KG1 (cell line): Measurements from ENCODE around the gene COL4A3.
A peak's percentile ranks its signal among the peaks of the same experiment; 100 is the strongest.
"Not testable (repeated sequence)": the region's sequence is repeated elsewhere in the genome, so short reads cannot be mapped to it uniquely, and the experiment has no call there.

Source experiments
- DNase-seq: peaks from one replicate; lab custom pipeline; 2025; lab: John Stamatoyannopoulos, UW

COL4A3 gene

DNA sequence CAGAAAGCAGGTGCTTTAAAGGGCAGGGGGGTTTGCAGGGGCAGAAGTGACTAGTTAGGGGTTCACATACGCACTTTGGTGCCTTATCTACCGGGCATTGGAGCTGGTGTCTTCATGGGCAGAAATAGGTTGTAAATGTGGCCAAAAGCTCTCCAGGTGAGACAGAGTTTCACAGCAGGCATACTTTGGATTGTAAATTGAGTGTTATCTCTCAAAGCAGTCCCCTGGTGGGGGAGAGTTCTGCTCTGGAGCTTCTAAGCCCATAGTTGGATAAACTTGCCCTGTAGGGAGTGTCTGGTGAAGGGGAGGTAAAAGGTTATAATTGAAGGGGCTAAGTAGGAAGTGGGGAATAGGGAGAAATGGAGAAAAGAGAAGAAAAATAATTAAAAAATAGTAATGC lies 43.1 kb downstream of the COL4A3 start:
- DNase-seq = no peak

DNA sequence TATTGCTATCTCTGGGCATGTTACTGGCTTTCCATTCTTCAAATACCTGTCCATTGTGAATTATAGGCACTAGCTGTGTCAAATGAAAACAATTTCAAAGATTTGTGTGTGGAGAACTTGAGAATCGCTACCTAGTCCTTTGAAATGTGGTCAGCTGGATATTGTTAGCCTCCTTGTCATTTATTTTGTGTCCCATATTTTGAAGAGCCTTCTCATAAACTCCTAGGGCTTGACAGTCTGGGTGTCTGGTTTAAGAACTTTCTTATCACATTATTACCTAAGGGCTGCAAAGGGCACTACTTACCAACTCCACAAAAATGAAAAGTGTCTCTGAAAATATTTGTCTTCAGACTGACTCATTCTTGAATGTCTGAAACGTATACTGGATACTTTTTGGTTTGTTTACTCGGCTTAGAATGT lies 50.2 kb downstream of the COL4A3 start:
- DNase-seq = no peak

DNA sequence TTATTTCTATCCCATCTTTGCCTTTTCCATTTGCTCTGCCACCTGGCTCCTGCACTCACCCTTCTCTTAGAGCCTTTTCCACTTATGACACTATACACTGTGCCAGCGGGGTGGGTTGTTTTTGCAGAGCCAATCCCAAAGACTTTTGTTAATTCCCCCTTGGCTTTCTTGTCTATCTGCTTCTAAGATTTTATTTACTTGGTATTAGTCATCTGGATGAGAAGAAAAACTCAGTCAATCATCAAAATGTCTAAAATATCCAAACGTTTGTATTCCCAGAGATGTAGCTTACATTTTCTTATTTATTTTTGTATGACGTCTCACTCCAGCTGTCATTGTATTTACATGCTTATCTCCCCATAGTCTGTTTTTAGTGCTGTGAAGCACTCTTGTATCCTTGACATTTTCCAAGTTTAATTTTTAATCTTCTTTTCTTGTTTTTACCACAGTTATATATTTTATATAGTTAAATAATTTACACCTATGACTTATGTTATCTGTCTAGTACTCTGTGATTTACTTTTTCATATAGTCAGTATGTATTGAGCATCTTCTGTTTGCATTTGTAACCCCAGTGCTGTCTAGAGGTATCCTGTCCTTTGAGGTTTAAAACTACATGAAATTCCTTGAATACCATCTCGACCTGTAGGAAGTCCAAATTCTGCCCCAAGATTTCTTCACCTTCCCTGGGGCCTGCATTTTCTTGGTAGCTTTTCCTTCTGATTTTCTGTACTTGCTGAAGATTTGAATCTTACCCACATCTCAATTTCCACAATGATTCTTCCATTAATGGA lies 55.1 kb downstream of the COL4A3 start:
- no peak for DNase-seq

DNA sequence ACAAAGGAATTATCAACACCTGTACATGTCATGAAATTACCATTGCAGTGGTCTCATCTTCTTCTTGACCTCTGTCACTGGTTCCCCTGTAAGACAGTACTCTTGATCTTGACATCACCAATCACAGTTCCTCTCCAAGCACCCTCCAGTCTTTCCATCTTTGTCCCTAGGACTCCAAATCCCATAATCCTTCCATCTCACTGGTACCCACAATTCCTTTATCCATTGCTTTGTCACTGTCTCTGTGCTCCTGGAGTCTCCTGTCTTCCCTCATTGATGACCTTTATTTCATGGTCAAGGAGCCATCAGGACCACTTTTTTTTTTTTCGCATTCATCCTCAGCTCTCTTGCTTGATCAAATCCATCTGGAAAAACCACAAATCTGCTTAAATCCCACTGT lies 56.7 kb downstream of the COL4A3 start:
- no peak for DNase-seq

DNA sequence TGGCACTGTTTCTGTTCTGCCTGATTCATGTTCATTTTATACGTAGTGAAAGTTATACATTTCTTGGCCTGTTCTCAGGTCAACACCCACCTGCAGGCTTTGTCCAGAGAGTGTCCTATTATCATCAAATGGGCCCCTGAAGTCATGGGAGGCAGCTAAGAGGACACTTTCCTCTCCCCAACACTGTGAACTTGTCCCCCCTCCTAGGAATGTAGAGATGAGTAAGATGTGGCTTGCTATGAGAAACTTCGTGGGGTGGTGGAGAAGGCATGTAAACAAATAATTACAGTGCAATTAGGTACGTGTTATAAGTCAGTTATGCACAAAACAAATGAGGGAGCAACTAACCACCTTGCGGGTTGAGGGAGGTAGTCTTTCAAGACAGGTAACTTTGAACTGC lies 57.9 kb downstream of the COL4A3 start:
- no peak for DNase-seq

DNA sequence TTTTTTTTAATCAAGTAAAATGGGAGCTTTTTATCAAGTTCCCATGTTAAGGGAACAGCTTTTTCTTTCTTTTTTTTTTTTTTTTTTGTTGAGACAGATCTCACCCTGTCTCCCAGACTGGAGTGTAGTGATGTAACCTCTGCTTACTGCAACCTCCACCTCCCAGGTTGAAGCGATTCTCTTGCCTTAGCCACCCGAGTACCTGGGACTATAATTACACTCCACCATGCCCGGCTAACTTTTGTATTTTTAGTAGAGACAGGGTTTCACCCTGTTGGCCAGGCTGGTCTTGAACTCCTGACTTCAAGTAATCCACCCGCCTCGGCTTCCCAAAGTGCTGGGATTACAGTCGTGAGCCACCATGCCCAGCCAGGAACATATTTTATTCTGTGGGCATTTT lies 61.2 kb downstream of the COL4A3 start:
- DNase-seq = not testable (repeated sequence)

DNA sequence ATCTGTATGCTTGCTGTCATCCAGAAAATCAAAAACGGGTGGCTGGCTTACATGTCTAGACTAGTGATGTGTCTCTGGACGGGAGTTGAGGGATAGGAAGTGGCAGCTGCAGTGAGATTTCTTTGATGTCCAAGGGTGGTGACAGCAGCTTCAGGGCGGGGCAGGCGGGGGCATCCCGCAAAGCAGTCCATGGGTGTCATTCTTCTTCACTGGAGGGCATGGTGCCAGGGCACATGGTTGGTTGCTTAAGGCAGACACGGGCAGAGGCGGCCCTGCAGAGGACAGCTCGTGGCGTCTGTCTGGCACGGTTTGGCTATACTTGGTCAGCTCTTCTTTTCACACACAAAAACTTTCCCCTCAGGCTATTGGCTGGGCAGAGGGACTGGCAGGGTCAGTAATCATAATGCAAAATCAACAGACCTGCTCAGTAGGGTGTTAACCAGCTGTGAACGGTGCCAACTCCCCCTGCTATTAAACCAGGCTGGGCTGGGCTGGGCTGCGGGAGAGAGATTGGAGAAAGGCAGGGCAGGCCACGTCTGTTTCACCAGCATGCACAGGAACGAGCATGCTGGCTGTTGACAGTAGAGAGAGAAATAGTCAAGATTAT lies 63.7 kb downstream of the COL4A3 start:
- no peak for DNase-seq

DNA sequence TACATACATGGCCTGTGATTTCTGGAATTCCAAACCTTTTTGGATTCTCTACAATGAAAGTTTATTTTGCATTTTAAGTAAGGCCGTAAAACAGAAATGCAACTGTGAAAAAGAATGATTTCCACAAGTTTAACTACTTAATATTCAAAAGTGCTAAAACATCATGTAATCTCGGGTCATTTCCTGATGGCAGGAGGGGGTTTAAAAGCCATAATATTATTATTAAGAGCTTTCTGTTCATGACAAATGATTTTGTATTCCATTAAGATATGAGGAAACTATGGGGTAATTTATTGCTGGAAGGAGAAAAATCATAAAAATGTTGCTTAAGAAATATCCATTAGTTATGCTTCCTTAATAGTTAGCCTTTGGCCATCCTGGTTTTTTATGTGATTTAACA lies 65.7 kb downstream of the COL4A3 start:
- no peak for DNase-seq

DNA sequence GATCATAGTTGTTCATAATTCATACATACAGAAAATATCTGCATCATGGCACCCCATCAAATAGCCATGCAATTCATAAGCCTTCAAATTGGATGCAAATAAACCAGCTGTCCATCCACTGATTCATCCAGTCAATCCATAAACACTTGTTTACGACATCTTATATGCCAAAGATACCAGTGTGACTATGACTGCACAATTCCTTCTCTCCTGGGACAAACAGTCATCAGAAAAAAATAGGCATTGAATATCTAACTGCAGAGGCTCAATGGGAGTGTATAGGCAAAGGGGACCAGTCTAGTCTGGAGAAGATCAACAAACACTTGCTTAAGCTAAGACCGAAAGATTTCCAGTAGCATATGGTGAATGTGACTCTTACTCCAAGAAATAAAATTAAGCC lies 70.0 kb downstream of the COL4A3 start:
- DNase-seq = no peak

DNA sequence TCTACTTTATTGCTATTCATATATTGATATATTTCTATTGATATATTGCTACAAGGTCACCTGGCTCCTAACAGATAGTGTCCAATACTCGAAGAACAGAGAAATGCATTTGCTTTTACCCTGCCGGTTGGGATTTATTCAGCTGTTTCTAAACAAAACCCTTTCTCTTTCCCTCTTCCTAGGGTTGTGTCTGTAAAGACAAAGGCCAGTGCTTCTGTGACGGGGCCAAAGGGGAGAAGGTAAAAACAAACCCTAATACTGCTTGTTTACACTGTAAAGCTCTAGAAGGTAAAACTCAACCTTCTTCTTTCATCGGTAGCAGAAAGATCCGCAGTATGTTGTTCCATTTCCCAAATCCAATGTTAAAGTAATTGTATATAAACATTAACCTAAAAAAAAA lies 73.4 kb downstream of the COL4A3 start:
- no peak for DNase-seq

DNA sequence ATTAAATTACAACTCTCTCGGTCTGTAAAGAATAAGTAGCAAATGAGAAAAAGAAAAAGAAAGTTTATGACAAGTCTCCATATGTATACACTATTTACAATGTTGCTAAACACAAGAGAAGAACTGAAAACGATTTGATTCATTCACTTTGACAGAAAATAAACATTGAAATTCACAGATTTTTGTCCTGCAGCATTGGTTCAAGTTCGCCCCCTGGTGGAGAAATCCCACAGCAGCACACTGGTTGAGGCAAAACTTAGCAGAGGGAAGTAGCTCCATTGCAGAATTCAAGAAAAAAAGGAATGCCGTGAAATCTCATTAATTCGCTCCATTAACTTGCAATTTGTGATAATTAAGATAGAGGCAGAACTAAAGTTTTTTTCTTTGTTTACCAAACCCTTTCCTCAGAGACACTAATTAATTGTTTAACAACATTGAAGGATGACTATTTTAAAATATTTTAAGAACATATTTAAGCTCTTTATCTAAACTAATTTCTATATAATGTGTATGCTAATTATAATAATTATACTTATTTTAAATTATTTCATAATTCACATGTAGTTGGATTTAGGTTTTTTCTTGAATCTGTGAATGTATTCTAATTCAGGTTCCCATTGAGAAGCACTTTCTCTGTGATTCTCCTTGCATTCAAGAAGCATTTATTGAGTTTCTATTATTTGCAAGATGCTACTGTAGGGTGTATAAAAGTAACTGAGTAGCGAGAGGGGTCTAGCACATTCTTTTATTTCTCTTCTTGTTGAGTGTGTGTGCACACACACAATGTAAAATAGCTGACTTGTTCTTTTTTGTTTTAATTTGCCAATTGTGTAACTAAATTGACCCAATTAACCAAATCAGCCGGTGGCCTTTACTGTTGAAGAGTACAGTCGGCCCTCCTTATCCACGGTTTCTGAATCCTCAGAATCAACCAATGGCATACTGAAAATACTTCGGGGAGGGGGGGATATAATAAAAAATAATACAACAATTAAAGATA lies 74.1 kb downstream of the COL4A3 start:
- DNase-seq = peak; percentile 28

DNA sequence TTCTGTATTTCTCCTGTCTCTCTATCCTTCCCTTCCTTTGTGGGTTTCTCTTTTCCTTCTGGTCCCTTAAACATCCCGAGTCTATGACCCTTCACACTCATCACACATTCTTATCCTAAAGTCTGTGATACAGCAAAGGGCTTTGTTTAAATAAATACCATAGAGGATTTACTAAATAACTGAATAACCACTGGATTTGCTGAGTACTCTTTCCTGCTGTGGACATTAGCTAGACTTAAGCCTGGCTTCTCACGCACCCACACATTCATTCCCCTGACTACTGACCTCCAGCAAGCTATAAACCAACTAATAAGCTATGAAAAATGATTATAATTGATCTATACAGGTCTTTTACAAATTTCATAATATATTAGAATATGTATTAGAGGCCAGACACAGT lies 76.6 kb downstream of the COL4A3 start:
- DNase-seq = no peak

DNA sequence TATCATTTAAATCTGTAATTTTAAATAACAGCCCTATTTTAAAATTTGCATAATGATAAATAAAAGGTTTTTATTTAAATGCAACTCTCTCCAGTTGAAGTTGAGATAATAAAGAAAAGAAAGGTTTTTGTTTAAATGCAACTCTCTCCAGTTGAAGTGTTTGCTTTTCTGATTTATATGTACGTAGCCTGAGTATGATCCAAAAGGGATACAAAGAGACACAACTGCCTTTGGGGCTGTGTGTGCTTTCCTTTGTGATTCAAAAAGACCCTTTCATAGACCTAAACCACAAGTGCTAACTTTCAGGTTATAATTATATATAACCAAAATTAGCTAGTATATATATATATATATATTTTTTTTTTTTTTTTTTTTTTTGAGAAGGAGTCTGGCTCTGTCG lies 84.5 kb downstream of the COL4A3 start:
- no peak for DNase-seq

DNA sequence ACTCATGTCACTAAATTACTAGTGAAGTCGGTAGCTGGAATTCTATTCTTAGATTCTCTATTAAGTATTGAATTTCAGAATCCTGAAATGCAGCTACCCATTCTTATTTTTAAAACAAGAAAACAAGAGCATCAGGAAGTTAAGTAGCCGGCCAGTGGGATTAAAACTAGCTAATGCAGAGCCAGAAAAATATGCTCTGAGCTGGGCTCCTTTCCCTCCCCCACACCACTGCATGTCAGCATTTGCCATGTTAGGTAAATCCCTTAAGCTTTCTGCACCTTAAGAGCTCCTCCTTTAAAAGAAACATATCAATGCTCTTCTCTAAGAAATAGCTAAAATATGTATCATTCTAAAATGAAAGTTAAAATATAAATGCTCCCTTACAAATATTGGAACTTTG lies 88.4 kb downstream of the COL4A3 start:
- no peak for DNase-seq

DNA sequence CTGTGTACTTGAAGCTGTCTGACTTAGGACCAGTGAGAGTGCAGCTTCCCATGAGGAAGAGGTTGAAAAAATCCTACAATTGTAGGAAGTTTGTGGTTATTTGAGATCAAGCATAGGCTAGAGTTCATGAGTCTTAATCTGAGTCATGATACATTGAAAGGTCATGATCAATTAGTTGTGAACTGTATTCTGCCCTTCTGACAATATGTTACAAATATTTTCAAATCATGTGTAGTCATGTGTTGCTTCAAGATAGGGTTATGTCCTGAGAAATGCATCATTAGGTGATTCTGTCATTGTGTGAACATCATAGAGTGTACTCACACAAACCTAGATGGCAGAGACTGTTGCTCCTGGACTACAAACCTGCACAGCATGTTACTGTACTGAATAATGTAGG lies 92.2 kb downstream of the COL4A3 start:
- no peak for DNase-seq

DNA sequence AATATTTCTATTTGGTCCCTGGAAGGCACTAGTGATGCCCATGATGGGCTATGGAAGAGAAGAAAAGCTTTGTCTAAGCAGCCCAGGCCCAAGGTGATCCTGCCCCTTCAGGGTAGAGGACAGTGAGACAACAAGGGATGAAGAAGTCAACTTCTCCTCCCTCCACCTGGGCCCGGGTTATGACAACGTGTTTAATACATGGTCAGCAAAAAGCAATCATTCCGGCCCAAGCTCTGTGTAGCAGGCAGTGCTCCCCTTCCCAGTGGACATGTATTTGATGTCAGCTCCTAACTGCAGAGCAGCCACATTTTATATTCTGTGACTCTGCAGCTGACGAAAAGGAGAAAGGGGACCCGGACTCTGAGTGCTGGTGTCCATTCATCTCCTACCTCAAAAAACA lies 93.4 kb downstream of the COL4A3 start:
- DNase-seq = no peak

DNA sequence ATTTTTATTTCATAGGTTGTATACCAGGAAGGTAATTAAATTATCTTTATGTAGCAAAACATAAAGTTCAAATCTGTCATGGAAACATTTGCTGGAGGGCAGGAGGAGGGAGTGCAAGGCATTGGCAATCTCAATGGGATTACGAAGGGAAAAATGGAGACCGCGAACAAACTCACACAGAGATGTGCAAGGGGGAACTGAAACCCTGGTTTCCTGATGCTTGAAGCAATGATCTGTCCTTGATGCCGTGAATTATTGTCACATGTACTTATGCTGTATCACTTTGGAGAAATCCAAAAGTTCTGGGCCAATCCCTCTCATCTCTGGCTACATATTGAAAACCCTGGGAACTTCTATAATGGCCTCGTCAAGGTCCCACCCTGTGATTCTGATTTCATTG lies 95.6 kb downstream of the COL4A3 start:
- DNase-seq = no peak

DNA sequence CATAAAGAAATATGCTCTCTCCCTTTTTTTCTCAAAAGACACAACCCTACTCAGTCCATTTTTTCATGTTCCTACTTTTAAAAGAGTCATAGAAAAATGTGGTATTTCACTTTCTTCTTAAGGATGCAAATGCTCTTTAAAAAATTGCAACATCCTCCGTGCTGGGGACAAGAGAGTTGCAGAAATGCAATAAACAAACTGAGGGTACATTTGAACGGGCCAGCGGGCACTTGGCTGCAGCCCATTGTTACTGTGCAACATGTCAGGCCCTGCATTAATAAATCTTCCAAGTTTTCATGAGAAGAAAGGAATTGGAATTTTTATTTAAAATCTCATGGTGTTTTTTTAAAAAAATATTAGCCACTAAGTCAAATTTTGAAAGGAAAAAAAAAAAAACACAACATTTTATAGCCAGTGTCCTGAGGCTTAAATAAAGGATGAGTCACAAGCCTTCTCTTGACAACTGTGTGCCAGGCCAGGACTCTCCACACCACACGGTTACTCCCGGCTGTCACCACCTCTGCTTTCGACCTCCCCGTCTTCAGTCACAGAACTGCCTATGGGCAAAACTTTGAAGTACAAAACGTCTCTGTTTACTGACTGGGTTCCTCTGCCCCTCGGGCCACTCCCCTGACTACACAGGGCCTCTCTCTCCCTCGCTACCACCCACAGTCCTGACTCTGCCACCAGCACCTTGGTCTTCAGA lies 103.1 kb downstream of the COL4A3 start:
- no peak for DNase-seq

DNA sequence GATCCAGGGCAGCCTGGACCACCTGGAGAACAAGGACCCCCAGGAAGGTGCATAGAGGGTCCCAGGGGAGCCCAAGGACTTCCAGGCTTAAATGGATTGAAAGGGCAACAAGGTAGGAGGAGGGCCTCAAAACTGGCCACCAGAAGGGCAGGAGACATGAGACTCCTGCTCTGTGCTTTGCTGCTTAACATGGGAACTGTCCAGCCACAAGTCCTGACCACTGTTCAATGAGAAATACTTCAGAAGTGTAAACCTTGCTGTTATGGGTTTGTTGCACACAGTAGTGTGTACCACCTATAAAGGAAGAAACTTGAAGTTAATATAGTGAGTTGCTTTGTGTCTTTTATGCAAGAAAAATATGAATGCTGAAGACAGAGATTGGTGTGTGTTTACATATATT lies 116.5 kb downstream of the COL4A3 start:
- DNase-seq = no peak

DNA sequence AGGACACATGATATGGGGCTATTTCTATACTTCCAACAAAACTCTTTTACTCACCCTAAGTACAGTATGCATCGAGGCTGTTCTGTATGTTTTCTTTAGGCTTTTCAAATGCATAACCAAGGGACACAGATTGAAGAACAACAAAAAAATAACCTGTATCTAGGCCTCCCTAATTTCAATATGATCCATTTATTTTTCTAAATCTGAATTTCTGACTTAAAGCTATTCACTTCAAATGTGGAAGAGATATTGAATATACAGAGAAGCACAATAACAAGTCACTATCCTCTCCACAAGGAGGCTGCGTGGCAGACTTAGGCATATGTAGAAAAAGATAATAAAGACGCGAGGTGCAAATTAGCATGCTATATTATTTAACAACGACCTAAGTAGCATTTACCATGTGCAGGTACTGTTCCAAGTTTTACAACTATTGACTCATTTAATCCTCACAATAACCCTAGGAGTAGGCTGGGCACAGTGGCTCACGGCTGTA lies 121.4 kb downstream of the COL4A3 start:
- no peak for DNase-seq

DNA sequence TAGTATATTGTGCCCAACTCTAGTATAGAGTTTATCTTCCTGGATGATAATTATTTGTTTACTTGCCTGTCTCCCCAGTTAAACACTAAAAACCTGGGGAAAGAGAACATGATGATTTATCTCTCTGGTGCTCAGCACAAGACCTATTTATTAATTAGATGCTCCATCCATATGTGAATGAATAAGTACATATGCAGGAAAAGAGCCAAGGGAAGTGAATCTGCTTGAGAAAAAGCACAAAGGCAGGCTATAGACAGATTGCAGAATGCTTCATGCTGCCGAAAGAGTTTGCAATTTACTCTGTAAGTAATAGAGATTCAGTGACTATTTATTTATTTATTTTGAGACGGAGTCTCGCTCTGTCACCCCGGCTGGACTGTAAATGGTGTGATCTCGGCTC lies 123.3 kb downstream of the COL4A3 start:
- DNase-seq = no peak

DNA sequence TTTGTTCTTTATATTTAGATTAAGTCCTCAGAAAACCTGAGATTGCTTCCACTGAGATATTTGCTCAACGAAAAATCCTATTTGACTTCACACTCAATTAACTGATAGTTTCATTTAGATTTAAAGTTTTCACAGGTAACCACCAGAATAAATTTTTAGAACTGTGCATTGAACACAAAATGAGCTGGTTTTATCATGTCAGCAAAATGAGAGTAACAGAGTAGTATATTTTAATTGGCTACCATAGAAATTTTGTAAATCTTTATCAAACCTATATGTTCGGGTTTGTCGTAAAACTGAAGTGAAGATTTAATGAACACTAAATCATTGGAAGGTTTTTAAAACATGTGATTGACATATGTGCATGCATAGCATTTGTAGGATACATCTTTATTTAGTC lies 127.9 kb downstream of the COL4A3 start:
- DNase-seq = no peak
